Esophagus squamous epithelium (tissue), 5 donors: ENCODE measurements around the gene CATSPERB. TPM values are rescaled to one million over a fixed set of nuclear protein-coding genes. Genes with fewer than 3 reads are reported as not detected.

Experiments used
- DNase-seq: peaks from one replicate; lab custom pipeline; 2025; lab: John Stamatoyannopoulos, UW
- H3K27ac ChIP-seq, 4 donors: fragments of 200-600 bp; sonication (generic); one replicate each; pipeline ENCODE4 v1.5.1; 2016 to 2019; ENCODE audit warnings: mild to moderate bottlenecking in 1 of 4
- H3K27me3 ChIP-seq, 4 donors: fragments of 200-600 bp; sonication (generic); 1 replicate in 3 of 4; 2 replicates in 1 of 4; pipeline versions ENCODE4 v1.5.1 to v1.6.0; 2017 to 2021; ENCODE audit warnings: antibody characterized with exemption in 1 of 4
- H3K36me3 ChIP-seq, 3 donors: fragments of 200-600 bp; sonication (generic); one replicate each; pipeline ENCODE4 v1.5.1; 2016 to 2019
- H3K4me1 ChIP-seq, 3 donors: fragments of 200-600 bp; sonication (generic); one replicate each; pipeline ENCODE4 v1.5.1; 2017 to 2019
- H3K4me3 ChIP-seq, 4 donors: fragments of 200-600 bp; sonication (generic); 1 replicate in 3 of 4; 2 replicates in 1 of 4; pipeline ENCODE4 v1.5.1; 2016 to 2019; ENCODE audit warnings: mild to moderate bottlenecking in 2 of 4, moderate library complexity in 1 of 4
- H3K9me3 ChIP-seq, 3 donors: fragments of 200-600 bp; sonication (generic); one replicate each; pipeline ENCODE4 v1.5.1; 2016 to 2019
- POLR2A ChIP-seq, 4 donors: fragments of 450-650 bp; IDR thresholded peaks; one replicate each; pipeline ENCODE4 v1.6.1; 2017; ENCODE audit warnings: antibody characterized with exemption in 4 of 4, mild to moderate bottlenecking in 4 of 4, moderate library complexity in 3 of 4
- WGBS, 2 donors: methylation state at CpG; one replicate each; pipeline ENCODE4 v1.1.5; 2018; 5-methylcytosine and 5-hydroxymethylcytosine counted together
- intact Hi-C: fragments of 100-400 bp; cut with DNase I; formaldehyde crosslinking; loops from one replicate; pipeline ENCODE4 v1.15.0; 2022
- small RNA-seq, 4 donors: library from RNA; depleted of rRNA; stranded (forward); fragments of <200 nt; gene quantifications; one replicate each; pipeline ENCODE3, GENCODE V24; 2016
- total RNA-seq, 4 donors: library from RNA; depleted of rRNA; stranded (reverse); fragments of >200 nt; gene quantifications; one replicate each; pipeline ENCODE4 v1.1.0, GENCODE V29; 2016
- TF ChIP-seq, protein P1 (sequence below), 6 experiments: fragments of 450-650 bp in 4 of 6; fragments of 200-600 bp in 2 of 6; sonication (generic) in 2 of 6; IDR thresholded peaks; one replicate each; pipeline ENCODE4 v1.5.1; 2016 to 2019; ENCODE audit warnings: antibody characterized with exemption in 6 of 6, mild to moderate bottlenecking in 4 of 6, moderate library complexity in 4 of 6
- donor health status: DM: yes; HTN: yes; CAD: no.

Gene CATSPERB
- total RNA-seq, 4 donors from 2014 or later = 0.82 to 1.6 (median 0.99) TPM

DNA sequence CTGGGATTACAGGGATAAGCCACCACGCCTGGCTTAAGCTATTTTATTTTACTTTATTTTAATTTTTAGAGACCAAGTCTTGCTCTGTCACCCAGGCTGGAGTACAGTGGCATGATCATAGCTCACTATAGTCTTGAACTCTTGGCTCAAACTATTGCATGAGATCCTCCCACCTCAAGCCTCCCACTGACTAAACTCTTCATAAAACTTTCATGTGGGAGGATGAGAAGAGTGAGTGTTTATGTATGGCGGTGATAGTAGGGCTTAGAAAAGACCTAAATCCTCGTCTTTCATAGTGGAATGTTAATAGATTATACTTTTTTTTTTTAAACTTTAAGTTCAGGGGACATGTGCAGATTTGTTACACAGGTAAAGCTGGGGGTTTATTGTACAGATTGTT, 198.3 kb downstream of the CATSPERB start:
- DNase-seq = no peak
- TF ChIP-seq POLR2A (IDR thresholded peaks at IDR 0.05) = no peak
- TF ChIP-seq, protein P1, sequence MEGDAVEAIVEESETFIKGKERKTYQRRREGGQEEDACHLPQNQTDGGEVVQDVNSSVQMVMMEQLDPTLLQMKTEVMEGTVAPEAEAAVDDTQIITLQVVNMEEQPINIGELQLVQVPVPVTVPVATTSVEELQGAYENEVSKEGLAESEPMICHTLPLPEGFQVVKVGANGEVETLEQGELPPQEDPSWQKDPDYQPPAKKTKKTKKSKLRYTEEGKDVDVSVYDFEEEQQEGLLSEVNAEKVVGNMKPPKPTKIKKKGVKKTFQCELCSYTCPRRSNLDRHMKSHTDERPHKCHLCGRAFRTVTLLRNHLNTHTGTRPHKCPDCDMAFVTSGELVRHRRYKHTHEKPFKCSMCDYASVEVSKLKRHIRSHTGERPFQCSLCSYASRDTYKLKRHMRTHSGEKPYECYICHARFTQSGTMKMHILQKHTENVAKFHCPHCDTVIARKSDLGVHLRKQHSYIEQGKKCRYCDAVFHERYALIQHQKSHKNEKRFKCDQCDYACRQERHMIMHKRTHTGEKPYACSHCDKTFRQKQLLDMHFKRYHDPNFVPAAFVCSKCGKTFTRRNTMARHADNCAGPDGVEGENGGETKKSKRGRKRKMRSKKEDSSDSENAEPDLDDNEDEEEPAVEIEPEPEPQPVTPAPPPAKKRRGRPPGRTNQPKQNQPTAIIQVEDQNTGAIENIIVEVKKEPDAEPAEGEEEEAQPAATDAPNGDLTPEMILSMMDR (IDR thresholded peaks at IDR 0.05) = no peak
- Histone ChIP-seq H3K9me3 (peaks cover 0 to 2% (median 0%) of the 10 kb centered on the region in 3 donors), H3K27ac (no peak overlapping the region), H3K27me3 (peaks cover 0 to 6% (median 0%) of the 10 kb centered on the region in 4 donors), H3K4me3 (no peak overlapping the region), H3K36me3 (no peaks in the 10 kb centered on the region), H3K4me1 (peaks cover 0 to 15% (median 0%) of the 10 kb centered on the region in 3 donors)
- 52 to 61% methylated on average over 3 of the region's 3 CpGs for WGBS, 2 donors
- intact Hi-C loops = no loop called here

Small RNA genes lying within 50 kb of the gene (small RNA-seq; reads per million reads assigned to genes)
- 0 reads per million in 4 donors for gene AL133373.1
- gene POLR3GP1 = 0 reads per million in 4 donors
- 0 reads per million in 4 donors for gene RF00012

Other genes starting within 250 kb of the CATSPERB start
- 10 to 100 TPM; 48.3 to 91.9 (median 71.5) TPM for gene PPP4R3A, start 221.8 kb downstream of the CATSPERB start, total RNA-seq
- gene TC2N, start 135.4 kb upstream of the CATSPERB start, total RNA-seq = 10 to 100 TPM; 32.4 to 48.9 (median 44.7) TPM
- gene FBLN5, start 215.6 kb upstream of the CATSPERB start, total RNA-seq = 10 to 100 TPM in 2 of 4 donors, 1 to 10 TPM in 2; 1.2 to 83.5 (median 8.0) TPM